HepG2 (cell line): Measurements from ENCODE around the gene TRMT5. TPM values are rescaled to one million over a fixed set of nuclear protein-coding genes. Genes with fewer than 3 reads are reported as not detected.

ENCODE experiments used
- ATAC-seq: fragments of 200-7000 bp; cut with Tn5 transposase; 3 replicates; pipeline ENCODE4 v1.9.1; 2020; ENCODE audit warnings: mild to moderate bottlenecking, moderate library complexity
- BruUV-seq: library from RNA; stranded (reverse); fragments of 400-500 nt; replicated peaks from 2 replicates; lab custom pipeline; 2021; lab: Mats Ljungman, UMichigan
- CTCF ChIA-PET: fragments of 300-600 bp; formaldehyde crosslinking; extraction: SDS; loops from one replicate; lab custom pipeline; 2021; ENCODE audit warnings: low total read pairs, inconsistent platforms, low intra/inter-chr PET ratio; lab: Yijun Ruan, JAX
- POLR2A ChIA-PET: fragments of 350-600 bp; sonication (Branson Sonifier 250); formaldehyde crosslinking; loops from one replicate; lab custom pipeline; 2020; ENCODE audit warnings: antibody characterized with exemption, inconsistent platforms; lab: Yijun Ruan, JAX
- DNase-seq: peaks from one replicate; pipeline ENCODE4 v3.0.0-alpha.2; 2015; ENCODE audit warnings: low spot score
- FAIRE-seq: peaks from 3 replicates; lab custom pipeline; 2011; peaks lifted over from hg19 to GRCh38; lab: Jason Lieb, UNC
- H2AFZ ChIP-seq: one replicate; pipeline ENCODE4 v1.6.1; 2011; ENCODE audit warnings: low read length, inconsistent platforms
- H3K27ac ChIP-seq: fragments of 300-600 bp; 3 replicates; pipeline ENCODE4 v1.8.0; 2011; ENCODE audit warnings: mixed run types, mild to moderate bottlenecking, mixed read lengths, low read length, inconsistent platforms; ENCODE audit not compliant: insufficient read depth; ENCODE audit errors: extremely low read length
- H3K27me3 ChIP-seq, 2 experiments: fragments of 200-600 bp in 1 of 2; 2 replicates in 1 of 2; 3 replicates in 1 of 2; pipeline versions ENCODE4 v1.6.0 to v1.8.0; 2011; ENCODE audit warnings: low read length in 2 of 2, mild to moderate bottlenecking in 2 of 2, moderate library complexity in 2 of 2, inconsistent platforms in 1 of 2; ENCODE audit not compliant: insufficient read depth in 2 of 2, control insufficient read depth in 1 of 2
- H3K36me3 ChIP-seq, 2 experiments: fragments of 200-600 bp in 1 of 2; replicated peaks in 1 of 2; 2 replicates in 1 of 2; 3 replicates in 1 of 2; pipeline versions ENCODE4 v1.5.1 to v1.8.0; 2011; ENCODE audit warnings: low read length in 2 of 2, inconsistent platforms in 1 of 2; ENCODE audit not compliant: insufficient read depth in 2 of 2, control insufficient read depth in 1 of 2
- H3K4me1 ChIP-seq: 2 replicates; pipeline ENCODE4 v1.5.1; 2012; ENCODE audit warnings: low read length, inconsistent platforms; ENCODE audit not compliant: insufficient read depth
- H3K4me2 ChIP-seq: 2 replicates; pipeline ENCODE4 v1.6.0; 2011; ENCODE audit warnings: low read depth, low read length, inconsistent platforms
- H3K4me3 ChIP-seq, 3 experiments: fragments of 200-600 bp in 1 of 3; sonication (generic), shearing (Covaris generic) in 1 of 3; replicated peaks in 1 of 3; 2 replicates each; pipeline ENCODE4 v1.5.1; 2011 to 2016; ENCODE audit warnings: low read length in 3 of 3, inconsistent platforms in 2 of 3, low read depth in 2 of 3, mild to moderate bottlenecking in 2 of 3, control low read depth in 1 of 3, mixed read lengths in 1 of 3; ENCODE audit not compliant: insufficient read depth in 1 of 3
- H3K79me2 ChIP-seq: one replicate; pipeline ENCODE4 v1.6.1; 2011; ENCODE audit warnings: low read length, inconsistent platforms; ENCODE audit not compliant: insufficient read depth
- H3K9ac ChIP-seq: 2 replicates; pipeline ENCODE4 v1.6.0; 2011; ENCODE audit warnings: mild to moderate bottlenecking, low read depth, low read length, inconsistent platforms; ENCODE audit not compliant: insufficient read depth
- H3K9me3 ChIP-seq: 2 replicates; pipeline ENCODE4 v1.5.1; 2012; ENCODE audit warnings: mild to moderate bottlenecking, low read length
- H4K20me1 ChIP-seq: 2 replicates; pipeline ENCODE4 v1.6.0; 2011; ENCODE audit warnings: inconsistent platforms, mild to moderate bottlenecking, low read length, moderate library complexity; ENCODE audit not compliant: insufficient read depth
- ATF6 ChIP-seq: sonication (generic); formaldehyde crosslinking; conservative IDR thresholded peaks from 2 replicates; pipeline ENCODE4 v1.4.0; 2020; ENCODE audit warnings: missing genetic modification reagents
- FOXA1 ChIP-seq, 2 experiments: fragments of 450-650 bp in 1 of 2; sonication (generic) in 1 of 2; formaldehyde crosslinking in 1 of 2; IDR thresholded peaks; 2 replicates each; pipeline versions ENCODE4 v1.4.0 to v1.6.1; 2016 to 2020; ENCODE audit warnings: missing genetic modification reagents in 1 of 2
- PITX1 ChIP-seq: sonication (generic); formaldehyde crosslinking; IDR thresholded peaks from 2 replicates; pipeline ENCODE4 v1.5.1; 2020; ENCODE audit warnings: mild to moderate bottlenecking, missing genetic modification reagents
- ZBTB3 ChIP-seq: sonication (generic); formaldehyde crosslinking; IDR thresholded peaks from 2 replicates; pipeline ENCODE4 v1.4.0; 2020; ENCODE audit warnings: low read depth, mild to moderate bottlenecking, moderate library complexity, missing genetic modification reagents, borderline replicate concordance
- ZBTB4 ChIP-seq: sonication (generic); formaldehyde crosslinking; IDR thresholded peaks from 2 replicates; pipeline ENCODE4 v1.4.0; 2020; ENCODE audit warnings: missing genetic modification reagents, mild to moderate bottlenecking, borderline replicate concordance
- ZFYVE20 ChIP-seq: sonication (generic); formaldehyde crosslinking; IDR thresholded peaks from 2 replicates; pipeline ENCODE4 v1.8.0; 2023; ENCODE audit warnings: low read depth, mild to moderate bottlenecking, moderate library complexity, missing genetic modification reagents, borderline replicate concordance
- ZMYM3 ChIP-seq: sonication (generic); formaldehyde crosslinking; IDR thresholded peaks from 2 replicates; pipeline ENCODE4 v1.5.1; 2020; ENCODE audit warnings: mild to moderate bottlenecking, missing genetic modification reagents
- ZNF180 ChIP-seq: sonication (generic); formaldehyde crosslinking; IDR thresholded peaks from 2 replicates; pipeline ENCODE4 v1.4.0; 2020; ENCODE audit warnings: low read depth, missing genetic modification reagents, borderline replicate concordance
- ZNF260 ChIP-seq: sonication (generic); formaldehyde crosslinking; IDR thresholded peaks from 2 replicates; pipeline ENCODE4 v1.4.0; 2020; ENCODE audit warnings: missing genetic modification reagents, low read depth, mild to moderate bottlenecking, borderline replicate concordance
- ZNF367 ChIP-seq: sonication (generic); formaldehyde crosslinking; IDR thresholded peaks from 2 replicates; pipeline ENCODE4 v1.4.0; 2020; ENCODE audit warnings: missing genetic modification reagents, borderline replicate concordance
- ZNF746 ChIP-seq: sonication (generic); formaldehyde crosslinking; IDR thresholded peaks from 2 replicates; pipeline ENCODE4 v1.8.0; 2022; ENCODE audit warnings: mild to moderate bottlenecking, missing genetic modification reagents
- ZNF841 ChIP-seq: sonication (generic); formaldehyde crosslinking; IDR thresholded peaks from 2 replicates; pipeline ENCODE4 v1.8.1; 2023; ENCODE audit warnings: missing genetic modification reagents, borderline replicate concordance
- WGBS: methylation state at CpG from one replicate; pipeline ENCODE4 v1.1.6; 2017; ENCODE audit warnings: low lambda C conversion rate; 5-methylcytosine and 5-hydroxymethylcytosine counted together
- in situ Hi-C: cut with HindIII; loops from 2 replicates; pipeline ENCODE4 v1.10.0; 2017; ENCODE audit warnings: low pct_unique_long_range_greater_than_20kb; ENCODE audit not compliant: extremely low pct_ligation_motif_present
- intact Hi-C: fragments of 100-400 bp; cut with micrococcal nuclease; formaldehyde crosslinking; loops from one replicate; pipeline ENCODE4 v1.10.0; 2022; ENCODE audit not compliant: unreplicated experiment
- polyA plus RNA-seq, 8 experiments: library from polyadenylated mRNA; depleted of rRNA in 3 of 8; stranded (reverse) in 7 of 8; unstranded in 1 of 8; fragments of >200 nt; fragmentation: Illumina TruSeq in 4 of 8; extraction: Trizol in 4 of 8; gene quantifications; 2 replicates each; pipeline versions ENCODE4 v1.2.1 to v1.2.3, GENCODE V29; 2011 to 2016; ENCODE audit warnings: low read depth in 4 of 8, missing spikeins in 1 of 8, mixed read lengths in 1 of 8; ENCODE audit not compliant: insufficient read depth in 1 of 8
- total RNA-seq, 5 experiments: library from RNA; depleted of rRNA; stranded (reverse); fragments of >200 nt; fragmentation: Illumina TruSeq; extraction: Trizol; gene quantifications; 2 replicates each; pipeline ENCODE4 v1.2.3, GENCODE V29; 2016; ENCODE audit warnings: low read depth in 1 of 5

Gene TRMT5
- total and polyA plus RNA-seq, 2 of the 13 experiments (the other 11 are each of a cell fraction or from before 2014, with no cell fraction given): 3.6 to 16.0 TPM

- Histone ChIP-seq H3K27me3 (no peaks in the 10 kb centered on the region), H3K27ac (no peak overlapping the region), H3K4me3 (no peak overlapping the region), H3K4me1 (no peaks in the 10 kb centered on the region), H3K36me3 (no peaks in the 10 kb centered on the region), H3K9ac (no peak overlapping the region), H3K9me3 (no peaks in the 10 kb centered on the region), H3K79me2 (no peaks in the 10 kb centered on the region), H3K4me2 (no peak overlapping the region), H4K20me1 (no peaks in the 10 kb centered on the region), H2AFZ (no peak overlapping the region)
- POLR2A ChIA-PET: no interaction called here
- DNase-seq: no peak
- no peak for ATAC-seq
- no peak for TF ChIP-seq ATF6 (CRISPR knock-in tag)
- no peak for FAIRE-seq
- WGBS: 84% methylated on average over 1 of the region's 1 CpG
- CTCF ChIA-PET: no interaction called here
- no TSS peak for BruUV-seq
- in situ Hi-C loops (no loop called here), intact Hi-C loops (no loop called here)
These were observed 38.7 kb upstream of the TRMT5 start for GRCh38 chr14:61019537-61019936.

GRCh38 chr14:61003571-61003970, 22.7 kb upstream of the TRMT5 start:
- intact Hi-C loops (no loop called here), in situ Hi-C loops (no loop called here)
- Histone ChIP-seq H3K9ac (no peak overlapping the region), H3K27ac (no peak overlapping the region), H2AFZ (no peak overlapping the region), H3K4me3 (no peak overlapping the region), H3K36me3 (0 out of 5 replicates have a peak, but pooled peaks cover 0 to under 1% of the 10 kb centered on the region in 2 experiments), H4K20me1 (no peaks in the 10 kb centered on the region), H3K27me3 (no peaks in the 10 kb centered on the region), H3K4me2 (no peak overlapping the region), H3K79me2 (no peaks in the 10 kb centered on the region), H3K9me3 (no peaks in the 10 kb centered on the region), H3K4me1 (no peaks in the 10 kb centered on the region)
- FAIRE-seq (no peak), DNase-seq (no peak), ATAC-seq (no peak)
- CTCF ChIA-PET: no interaction called here
- 96% methylated on average over 1 of the region's 1 CpG for WGBS
- no TSS peak for BruUV-seq
- POLR2A ChIA-PET: no interaction called here
- TF ChIP-seq ZMYM3: no peak
- no peak for TF ChIP-seq ZNF260
- no peak for TF ChIP-seq ZBTB4
- no peak for TF ChIP-seq ZNF841 (CRISPR knock-in tag)
- no peak for TF ChIP-seq FOXA1 (IDR thresholded peaks at IDR 0.05)
- TF ChIP-seq FOXA1 (CRISPR knock-in tag; IDR thresholded peaks at IDR 0.05): no peak
- no peak for TF ChIP-seq ZNF180 (CRISPR knock-in tag)
- TF ChIP-seq PITX1: no peak
- no peak for TF ChIP-seq ZNF367
- no peak for TF ChIP-seq ZFYVE20 (CRISPR knock-in tag)
- TF ChIP-seq ZNF746 (CRISPR knock-in tag): no peak
- TF ChIP-seq ZBTB3 (CRISPR knock-in tag): no peak
